Naive thymus-derived CD8-positive, alpha-beta T cell (primary cell): ENCODE results near the gene CACNA1E. TPM values are rescaled to one million over a fixed set of nuclear protein-coding genes. Genes with fewer than 3 reads are reported as not detected.
"Not testable (repeated sequence)": the region's sequence is repeated elsewhere in the genome, so short reads cannot be mapped to it uniquely, and the experiment has no call there.

Source experiments
- ATAC-seq, 2 donors: fragments of 150-1000 bp; cut with Tn5 transposase in 1 of 2; sonication (Bioruptor Pico), chemical (Tn5 transposase) in 1 of 2; 1 replicate in 1 of 2; 2 replicates in 1 of 2; pipeline ENCODE4 v1.10.0; 2021; ENCODE audit warnings: mild to moderate bottlenecking in 2 of 2, moderate library complexity in 2 of 2
- POLR2A ChIA-PET: fragments of 350-600 bp; sonication (Branson Sonifier 250); formaldehyde crosslinking; loops from one replicate; lab custom pipeline; 2021; ENCODE audit warnings: antibody characterized with exemption; lab: Charles Lee
- DNase-seq, 10 donors: peaks; one replicate each; pipeline versions ENCODE4 v3.0.0 to v3.0.0-alpha.2; 2020 to 2022
- H3K27ac Mint-ChIP-seq, 10 donors: one replicate each; pipeline ENCODE4 v1.8.0; 2020 to 2022; ENCODE audit warnings: mild to moderate bottlenecking in 10 of 10, mixed read lengths in 10 of 10, moderate library complexity in 4 of 10, inconsistent platforms in 1 of 10
- H3K27me3 Mint-ChIP-seq, 5 donors: one replicate each; pipeline ENCODE4 v1.8.0; 2021 to 2022; ENCODE audit warnings: mixed read lengths in 5 of 5
- H3K36me3 Mint-ChIP-seq, 3 donors: one replicate each; pipeline ENCODE4 v1.8.0; 2020 to 2022; ENCODE audit warnings: mixed read lengths in 3 of 3, mild to moderate bottlenecking in 2 of 3, inconsistent platforms in 1 of 3
- H3K4me1 Mint-ChIP-seq, 4 donors: one replicate each; pipeline ENCODE4 v1.8.0; 2021 to 2022; ENCODE audit warnings: mixed read lengths in 4 of 4
- H3K4me3 Mint-ChIP-seq, 10 donors: one replicate each; pipeline ENCODE4 v1.8.0; 2020 to 2022; ENCODE audit warnings: mild to moderate bottlenecking in 10 of 10, mixed read lengths in 10 of 10, moderate library complexity in 6 of 10, inconsistent platforms in 1 of 10
- H3K9me3 Mint-ChIP-seq, 9 donors: one replicate each; pipeline ENCODE4 v1.8.0; 2020 to 2022; ENCODE audit warnings: mixed read lengths in 9 of 9, mild to moderate bottlenecking in 3 of 9, inconsistent platforms in 1 of 9, moderate library complexity in 1 of 9
- polyA plus RNA-seq, 3 donors: library from polyadenylated mRNA; unstranded; fragments of 300-500 nt; fragmentation: Illumina TruSeq; gene quantifications; one replicate each; pipeline ENCODE4 v1.2.3, GENCODE V29; 2021
- total RNA-seq, 8 experiments: library from RNA in 2 of 8; stranded (reverse) in 2 of 8; gene quantifications; one replicate each; pipeline ENCODE4 v1.2.3 and lab custom pipeline; 2021 to 2026

The CACNA1E gene
- total and polyA plus RNA-seq, 5 experiments from 2014 or later = not detected

DNA sequence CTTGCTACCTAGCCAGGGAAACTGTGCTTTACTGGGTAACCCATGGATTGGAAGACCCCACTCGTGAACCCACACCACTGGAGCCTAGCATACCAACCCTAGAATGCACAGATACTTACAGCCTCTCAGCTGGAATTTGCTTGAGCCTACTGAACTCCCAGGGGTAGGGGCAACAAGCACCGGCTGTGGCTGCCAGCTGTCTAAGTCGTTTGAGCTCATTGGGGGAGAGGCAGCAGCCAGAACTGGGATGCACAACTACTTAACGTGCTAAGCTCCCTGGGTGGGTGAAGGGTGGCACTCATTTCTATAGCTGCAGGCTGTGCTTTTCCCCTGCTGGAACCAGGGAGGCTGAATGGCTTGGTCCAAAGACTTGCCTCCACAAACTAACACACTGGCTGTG, 365.8 kb downstream of the CACNA1E start:
- no peaks in the 10 kb centered on the region for H3K4me1 Mint-ChIP-seq
- ATAC-seq (no peak), DNase-seq (no peak)
- H3K27ac Mint-ChIP-seq = no peak overlapping the region
- peaks cover 0 to 11% (median 5%) of the 10 kb centered on the region in 3 donors for H3K36me3 Mint-ChIP-seq
- H3K4me3 Mint-ChIP-seq = no peak overlapping the region
- POLR2A ChIA-PET = no interaction called here
- H3K9me3 Mint-ChIP-seq = peaks cover 5 to 35% (median 14%) of the 10 kb centered on the region in 9 donors
- peaks cover 6 to 42% (median 24%) of the 10 kb centered on the region in 5 donors for H3K27me3 Mint-ChIP-seq

DNA sequence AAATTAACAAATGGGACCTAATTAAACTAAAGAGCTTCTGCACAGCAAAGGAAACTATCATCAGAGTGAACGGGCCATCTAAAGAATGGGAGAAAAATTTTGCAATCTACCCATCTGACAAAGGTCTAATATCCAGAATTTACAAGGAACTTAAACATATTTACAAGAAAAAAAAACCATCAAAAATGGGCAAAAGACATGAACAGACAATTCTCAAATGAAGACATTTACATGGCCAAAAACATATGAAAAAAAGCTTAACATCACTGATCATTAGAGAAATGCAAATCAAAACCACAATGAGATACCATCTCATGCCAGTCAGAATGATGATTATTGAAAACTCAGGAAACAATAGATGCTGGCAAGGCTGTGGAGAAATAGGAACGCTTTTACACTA, 370.9 kb downstream of the CACNA1E start:
- H3K36me3 Mint-ChIP-seq = peaks cover 2 to 11% (median 6%) of the 10 kb centered on the region in 3 donors
- DNase-seq, H3K4me1 Mint-ChIP-seq, POLR2A ChIA-PET, H3K27ac Mint-ChIP-seq, H3K4me3 Mint-ChIP-seq, ATAC-seq: not testable (repeated sequence)
- peaks cover 5 to 33% (median 17%) of the 10 kb centered on the region in 9 donors for H3K9me3 Mint-ChIP-seq
- H3K27me3 Mint-ChIP-seq = peaks cover 4 to 36% (median 18%) of the 10 kb centered on the region in 5 donors

DNA sequence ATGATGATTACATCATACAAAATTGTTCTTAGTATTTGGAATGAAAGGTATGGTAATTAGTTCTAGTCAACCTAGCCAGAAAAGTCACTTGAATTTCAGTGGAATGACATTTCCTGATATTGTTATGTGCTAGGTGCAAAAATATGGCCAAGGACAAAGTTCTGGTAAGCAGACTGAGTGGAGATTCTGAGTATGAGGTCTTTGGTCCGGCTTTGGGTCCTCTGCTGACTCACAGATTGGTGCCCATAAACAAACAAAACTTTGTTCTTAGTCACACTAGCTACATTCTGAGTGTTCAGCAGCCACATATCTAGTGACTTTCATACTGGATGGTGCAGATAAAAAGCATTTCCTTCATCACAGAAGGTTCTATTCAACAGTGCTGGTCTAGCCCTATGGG, 372.1 kb downstream of the CACNA1E start:
- POLR2A ChIA-PET = no interaction called here
- Mint-ChIP-seq H3K27me3 (peaks cover 4 to 28% (median 15%) of the 10 kb centered on the region in 5 donors), H3K36me3 (peaks cover 2 to 11% (median 6%) of the 10 kb centered on the region in 3 donors), H3K4me1 (no peaks in the 10 kb centered on the region), H3K9me3 (peaks cover 5 to 33% (median 13%) of the 10 kb centered on the region in 9 donors), H3K4me3 (no peak overlapping the region), H3K27ac (no peak overlapping the region)
- DNase-seq = no peak
- no peak for ATAC-seq
